Panc1 (cell line): Measurements from ENCODE around the gene DCUN1D3. TPM values are rescaled to one million over a fixed set of nuclear protein-coding genes. Genes with fewer than 3 reads are reported as not detected.

Experiments
- ATAC-seq: fragments of 200-7000 bp; cut with Tn5 transposase; 2 replicates; pipeline ENCODE4 v1.9.1; 2020; ENCODE audit warnings: mild to moderate bottlenecking, moderate library complexity
- BruUV-seq: library from RNA; stranded (reverse); fragments of 400-500 nt; replicated peaks from 2 replicates; lab custom pipeline; 2021; lab: Mats Ljungman, UMichigan
- CTCF ChIA-PET: fragments of 300-600 bp; sonication (Branson Sonifier 250); formaldehyde crosslinking; loops from one replicate; lab custom pipeline; 2022; ENCODE audit warnings: antibody characterized with exemption; lab: Charles Lee
- POLR2A ChIA-PET: fragments of 300-600 bp; sonication (Branson Sonifier 250); formaldehyde crosslinking; loops from one replicate; lab custom pipeline; 2022; ENCODE audit warnings: antibody characterized with exemption; lab: Charles Lee
- DNase-seq: peaks from one replicate; pipeline ENCODE4 v3.0.0-alpha.2; 2010; ENCODE audit warnings: low read depth, low spot score
- H3K27ac ChIP-seq: 2 replicates; pipeline ENCODE4 v1.5.1; 2011; ENCODE audit warnings: mild to moderate bottlenecking, low read length, inconsistent platforms
- H3K27me3 ChIP-seq: fragments of 200-500 bp; sonication (Bioruptor generic); 2 replicates; pipeline ENCODE4 v1.6.0; 2014; ENCODE audit warnings: low read length, inconsistent platforms; ENCODE audit not compliant: control insufficient read depth, insufficient read depth
- H3K36me3 ChIP-seq: fragments of 200-500 bp; sonication (Bioruptor generic); 2 replicates; pipeline ENCODE4 v1.5.1; 2014; ENCODE audit warnings: inconsistent platforms, mild to moderate bottlenecking, low read length, moderate library complexity; ENCODE audit not compliant: control insufficient read depth, insufficient read depth
- H3K4me1 ChIP-seq: 2 replicates; pipeline ENCODE4 v1.5.1; 2011; ENCODE audit warnings: inconsistent platforms, mild to moderate bottlenecking, low read length, moderate library complexity; ENCODE audit not compliant: control insufficient read depth, insufficient read depth
- H3K4me3 ChIP-seq, 2 experiments: 2 replicates each; pipeline ENCODE4 v1.5.1; 2011 to 2012; ENCODE audit warnings: low read depth in 2 of 2, low read length in 2 of 2, mild to moderate bottlenecking in 2 of 2, inconsistent platforms in 1 of 2, moderate library complexity in 1 of 2
- H3K9me3 ChIP-seq: fragments of 200-500 bp; sonication (Bioruptor generic); 2 replicates; pipeline ENCODE4 v1.5.1; 2014; ENCODE audit warnings: low read depth, mild to moderate bottlenecking, inconsistent platforms, low read length, moderate library complexity; ENCODE audit not compliant: control insufficient read depth, insufficient read depth
- CTCF ChIP-seq: fragments of 450-650 bp; IDR thresholded peaks from 2 replicates; pipeline ENCODE4 v1.5.1; 2017; ENCODE audit warnings: mild to moderate bottlenecking
- POLR2AphosphoS5 ChIP-seq: IDR thresholded peaks from 2 replicates; pipeline ENCODE4 v1.6.1; 2012; ENCODE audit warnings: mild to moderate bottlenecking, low read depth, low read length, moderate library complexity
- REST ChIP-seq, 2 experiments: IDR thresholded peaks; 2 replicates each; pipeline ENCODE4 v1.6.1; 2011 to 2012; ENCODE audit warnings: low read depth in 2 of 2, control low read depth in 1 of 2, low read length in 1 of 2, mild to moderate bottlenecking in 1 of 2, moderate library complexity in 1 of 2; ENCODE audit not compliant: insufficient read depth in 1 of 2
- SIN3A ChIP-seq: IDR thresholded peaks from 2 replicates; pipeline ENCODE4 v1.6.1; 2012; ENCODE audit warnings: low read depth, mild to moderate bottlenecking, low read length, moderate library complexity, borderline replicate concordance; ENCODE audit not compliant: insufficient read depth
- TCF7L2 ChIP-seq: IDR thresholded peaks from 2 replicates; pipeline ENCODE4 v1.6.1; 2011; ENCODE audit warnings: mild to moderate bottlenecking, low read depth, low read length, inconsistent platforms
- in situ Hi-C: cut with HindIII; loops from 2 replicates; pipeline ENCODE4 v1.10.0; 2016; ENCODE audit warnings: low sequenced_read_pairs, low pct_unique_long_range_greater_than_20kb
- intact Hi-C: fragments of 100-400 bp; cut with micrococcal nuclease; formaldehyde crosslinking; loops from one replicate; pipeline ENCODE4 v1.10.0; 2022; ENCODE audit not compliant: unreplicated experiment
- total RNA-seq: library from RNA; stranded (reverse); gene quantifications from one replicate; pipeline ENCODE4 v1.2.1, GENCODE V29; 2021; ENCODE audit not compliant: unreplicated experiment

DCUN1D3 gene
- total RNA-seq, 1 experiment from 2014 or later, result 23.5 TPM

- no peak for TF ChIP-seq REST (IDR thresholded peaks at IDR 0.05; ENCODE audit: insufficient read depth in 1 of 2, low read depth in 2 of 2, low read length in 1 of 2)
- TF ChIP-seq SIN3A, result no peak
- TF ChIP-seq CTCF, result no peak
- no peak for TF ChIP-seq POLR2AphosphoS5
- no peak for TF ChIP-seq TCF7L2
- Histone ChIP-seq H3K27ac (peak overlapping the region; percentile 37), H3K4me1 (no peaks in the 10 kb centered on the region), H3K9me3 (no peaks in the 10 kb centered on the region), H3K4me3 (no peak overlapping the region), H3K36me3 (no peaks in the 10 kb centered on the region), H3K27me3 (no peaks in the 10 kb centered on the region)
- in situ Hi-C loops, result no loop called here
- BruUV-seq, result no TSS peak
- no peak for ATAC-seq
- intact Hi-C loops, result no loop called here
- ChIA-PET CTCF (no interaction called here), POLR2A (no interaction called here)
- DNase-seq, result no peak
Measured at GRCh38 chr16:20918486-20919239, 18.5 kb upstream of the DCUN1D3 start.

GRCh38 chr16:20916942-20917341 lies 16.8 kb upstream of the DCUN1D3 start:
- POLR2A ChIA-PET, result no interaction called here
- CTCF ChIA-PET, result no interaction called here
- DNase-seq, result no peak

More at GRCh38 chr16:20916942-20917341, 16.8 kb upstream of the DCUN1D3 start:
- Histone ChIP-seq H3K9me3 (no peaks in the 10 kb centered on the region), H3K27me3 (no peaks in the 10 kb centered on the region), H3K4me3 (no peak overlapping the region), H3K27ac (no peak overlapping the region), H3K36me3 (no peaks in the 10 kb centered on the region), H3K4me1 (peaks cover 4% of the 10 kb centered on the region; the same call in 1 of the 2 replicates)
- in situ Hi-C loops, result no loop called here
- intact Hi-C loops, result no loop called here
- no TSS peak for BruUV-seq
- ATAC-seq, result no peak
- TF ChIP-seq CTCF (no peak), POLR2AphosphoS5 (no peak), SIN3A (no peak), REST (IDR thresholded peaks at IDR 0.05; ENCODE audit: insufficient read depth in 1 of 2, low read depth in 2 of 2, low read length in 1 of 2) (no peak), TCF7L2 (no peak)
